ENCODE results near the gene DENND1B. TPM values are rescaled to one million over a fixed set of nuclear protein-coding genes. Genes with fewer than 3 reads are reported as not detected.

The DENND1B gene
- total and polyA plus RNA-seq, 2 of the 13 experiments (the other 11 are each of a cell fraction or from before 2014, with no cell fraction given), result 2.6 to 5.7 TPM

- H4K20me1 ChIP-seq (ENCODE audit: insufficient read depth, low read length), result no peaks in the 10 kb centered on the region
- H3K9ac ChIP-seq (ENCODE audit: insufficient read depth, low read depth, low read length), result no peak overlapping the region
- no peak overlapping the region for H3K4me2 ChIP-seq (ENCODE audit: low read depth, low read length)
- FAIRE-seq, result no peak
- no peak overlapping the region for H3K4me3 ChIP-seq (replicated peaks in 1 of 3; ENCODE audit: insufficient read depth in 1 of 3, low read depth in 2 of 3, low read length in 3 of 3)
- CTCF ChIA-PET (ENCODE audit: low intra/inter-chr PET ratio, low total read pairs), result no interaction called here
- no peak overlapping the region for H2AFZ ChIP-seq (ENCODE audit: low read length)
- no peaks in the 10 kb centered on the region for H3K36me3 ChIP-seq (replicated peaks in 1 of 2; ENCODE audit: control insufficient read depth in 1 of 2, insufficient read depth in 2 of 2, low read length in 2 of 2)
- no peaks in the 10 kb centered on the region for H3K79me2 ChIP-seq (ENCODE audit: insufficient read depth, low read length)
- H3K4me1 ChIP-seq (ENCODE audit: insufficient read depth, low read length), result peaks cover 37% of the 10 kb centered on the region
- BruUV-seq (replicated peaks), result no TSS peak
- no peak for ATAC-seq
- no peak for DNase-seq (ENCODE audit: low spot score)
- H3K9me3 ChIP-seq (ENCODE audit: low read length), result no peaks in the 10 kb centered on the region
- in situ Hi-C loops (cut with HindIII; ENCODE audit: extremely low pct_ligation_motif_present, low pct_unique_long_range_greater_than_20kb) (no loop called here), intact Hi-C loops (cut with micrococcal nuclease; ENCODE audit: unreplicated experiment) (no loop called here)
- WGBS (ENCODE audit: low lambda C conversion rate), result 91% methylated on average over 1 of the region's 1 CpG
- H3K27me3 ChIP-seq (ENCODE audit: control insufficient read depth in 1 of 2, insufficient read depth in 2 of 2, low read length in 2 of 2), result no peaks in the 10 kb centered on the region
- no peak overlapping the region for H3K27ac ChIP-seq (ENCODE audit: extremely low read length, insufficient read depth, low read length)
- POLR2A ChIA-PET, result no interaction called here
- TF ChIP-seq TRIM22 (IDR thresholded peaks at IDR 0.05), result no peak
- TF ChIP-seq, protein P1, sequence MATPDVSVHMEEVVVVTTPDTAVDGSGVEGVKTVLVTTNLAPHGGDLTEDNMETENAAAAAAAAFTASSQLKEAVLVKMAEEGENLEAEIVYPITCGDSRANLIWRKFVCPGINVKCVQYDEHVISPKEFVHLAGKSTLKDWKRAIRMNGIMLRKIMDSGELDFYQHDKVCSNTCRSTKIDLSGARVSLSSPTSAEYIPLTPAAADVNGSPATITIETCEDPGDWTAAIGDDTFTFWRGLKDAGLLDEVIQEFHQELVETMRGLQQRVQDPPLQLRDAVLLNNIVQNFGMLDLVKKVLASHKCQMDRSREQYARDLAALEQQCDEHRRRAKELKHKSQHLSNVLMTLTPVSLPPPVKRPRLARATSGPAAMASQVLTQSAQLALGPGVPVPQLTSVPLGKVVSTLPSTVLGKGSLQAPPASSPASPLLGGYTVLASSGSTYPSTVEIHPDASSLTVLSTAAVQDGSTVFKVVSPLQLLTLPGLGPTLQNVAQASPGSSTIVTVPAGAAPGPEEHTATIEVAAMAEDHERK (CRISPR knock-in tag; IDR thresholded peaks at IDR 0.05; ENCODE audit: low read depth), result no peak
These were observed 37.4 kb downstream of the DENND1B start for GRCh38 chr1:197737916-197738315.

- H3K27ac ChIP-seq (ENCODE audit: extremely low read length, insufficient read depth, low read length), result no peak overlapping the region
- no peaks in the 10 kb centered on the region for H4K20me1 ChIP-seq (ENCODE audit: insufficient read depth, low read length)
- H3K27me3 ChIP-seq (ENCODE audit: control insufficient read depth in 1 of 2, insufficient read depth in 2 of 2, low read length in 2 of 2), result no peaks in the 10 kb centered on the region
- TF ChIP-seq HNF4G (IDR thresholded peaks at IDR 0.05; ENCODE audit: borderline replicate concordance, low read depth, low read length), result no peak
- TF ChIP-seq HNF4G (CRISPR knock-in tag; IDR thresholded peaks at IDR 0.05; ENCODE audit: borderline replicate concordance, low read depth), result no peak
- no peak for TF ChIP-seq GABPA (IDR thresholded peaks at IDR 0.05; ENCODE audit: low read depth, low read length)
- TF ChIP-seq GABPA (CRISPR knock-in tag; IDR thresholded peaks at IDR 0.05; ENCODE audit: low read depth), result no peak
- no peak for TF ChIP-seq SMAD3 (CRISPR knock-in tag; IDR thresholded peaks at IDR 0.05)
- no peak for TF ChIP-seq SP4 (CRISPR knock-in tag; IDR thresholded peaks at IDR 0.05)
- TF ChIP-seq NR3C1 (CRISPR knock-in tag; IDR thresholded peaks at IDR 0.05), result no peak
- TF ChIP-seq ZNF382 (CRISPR knock-in tag; IDR thresholded peaks at IDR 0.05; ENCODE audit: borderline replicate concordance), result no peak
- TF ChIP-seq CEBPB (IDR thresholded peaks at IDR 0.05; ENCODE audit: borderline replicate concordance, low read depth, low read length), result no peak
- no peak for TF ChIP-seq FOSL2 (CRISPR knock-in tag; IDR thresholded peaks at IDR 0.05)
- no peak for TF ChIP-seq IRF2 (CRISPR knock-in tag; IDR thresholded peaks at IDR 0.05)
- TF ChIP-seq ZNF230 (CRISPR knock-in tag; IDR thresholded peaks at IDR 0.05), result no peak
- no peak overlapping the region for H3K9ac ChIP-seq (ENCODE audit: insufficient read depth, low read depth, low read length)
- ChIA-PET POLR2A (no interaction called here), CTCF (ENCODE audit: low intra/inter-chr PET ratio, low total read pairs) (no interaction called here)
- no TSS peak for BruUV-seq (replicated peaks)
- DNase-seq (ENCODE audit: low spot score), result no peak
- intact Hi-C loops (cut with micrococcal nuclease; ENCODE audit: unreplicated experiment) (no loop called here), in situ Hi-C loops (cut with HindIII; ENCODE audit: extremely low pct_ligation_motif_present, low pct_unique_long_range_greater_than_20kb) (no loop called here)
- no peak overlapping the region for H3K4me2 ChIP-seq (ENCODE audit: low read depth, low read length)
- no peaks in the 10 kb centered on the region for H3K79me2 ChIP-seq (ENCODE audit: insufficient read depth, low read length)
- no peaks in the 10 kb centered on the region for H3K36me3 ChIP-seq (replicated peaks in 1 of 2; ENCODE audit: control insufficient read depth in 1 of 2, insufficient read depth in 2 of 2, low read length in 2 of 2)
- H3K9me3 ChIP-seq (ENCODE audit: low read length), result no peaks in the 10 kb centered on the region
- no peak for ATAC-seq
- 97% methylated on average over 1 of the region's 1 CpG for WGBS (ENCODE audit: low lambda C conversion rate)
- no peak overlapping the region for H3K4me3 ChIP-seq (replicated peaks in 1 of 3; ENCODE audit: insufficient read depth in 1 of 3, low read depth in 2 of 3, low read length in 3 of 3)
- no peak for FAIRE-seq
- peaks cover 45% of the 10 kb centered on the region for H3K4me1 ChIP-seq (ENCODE audit: insufficient read depth, low read length)
- no peak overlapping the region for H2AFZ ChIP-seq (ENCODE audit: low read length)
These were observed 38.6 kb downstream of the DENND1B start for GRCh38 chr1:197736685-197737084.
